IPS-18c (cell line): ENCODE measurements around the gene RSPRY1.
"Not testable (repeated sequence)": the region's sequence is repeated elsewhere in the genome, so short reads cannot be mapped to it uniquely, and the experiment has no call there.

Experiments
- H3K4me3 ChIP-seq: 2 replicates; pipeline ENCODE4 v1.7.0; 2013; ENCODE audit warnings: low read depth, mild to moderate bottlenecking, low read length, moderate library complexity; ENCODE audit not compliant: insufficient read depth
- H3K9me3 ChIP-seq: one replicate; pipeline ENCODE4 v1.6.1; 2013; ENCODE audit warnings: mild to moderate bottlenecking, low read length, moderate library complexity; ENCODE audit not compliant: control insufficient read depth, insufficient read depth

RSPRY1 gene

DNA sequence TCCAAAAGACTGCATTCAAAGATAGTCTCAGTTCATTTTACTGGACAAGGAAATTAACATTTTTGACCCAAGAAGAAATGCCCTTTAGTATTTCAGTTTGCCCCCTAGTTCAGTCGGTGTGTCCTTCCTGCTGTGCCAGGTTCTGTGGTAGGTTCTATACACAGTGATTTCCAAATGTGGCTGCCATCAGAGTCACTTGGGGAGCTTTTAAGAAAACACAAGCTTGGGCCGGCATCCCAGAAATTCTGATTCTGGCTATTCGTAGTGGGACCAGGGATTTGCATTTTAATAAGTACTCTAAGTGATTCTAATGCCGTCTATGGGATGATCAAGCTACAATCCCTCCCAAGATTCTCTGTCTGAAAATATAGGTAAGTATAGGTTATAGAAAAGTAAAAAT lies 10.2 kb downstream of the RSPRY1 start:
- Histone ChIP-seq H3K4me3 (no peak overlapping the region), H3K9me3 (peaks cover 2% of the 10 kb centered on the region)

DNA sequence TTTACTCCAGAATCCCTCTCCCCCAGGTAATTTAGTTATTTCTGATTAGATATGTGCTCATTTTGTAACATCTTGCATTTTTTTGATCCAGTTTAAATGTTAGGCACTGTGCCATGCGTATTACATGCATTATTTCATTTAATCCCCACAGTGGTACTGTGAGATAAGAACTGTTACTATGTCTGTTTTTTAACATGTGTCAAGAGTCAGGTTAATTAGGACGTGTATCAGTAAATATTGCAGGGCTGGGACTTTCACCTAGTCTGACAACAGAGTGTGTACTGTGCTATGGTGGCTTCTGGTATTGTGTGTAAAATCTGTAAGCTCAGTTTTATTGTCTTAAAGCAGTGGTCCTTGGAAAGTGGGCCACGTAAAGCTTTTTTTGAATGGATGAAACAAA lies 10.6 kb downstream of the RSPRY1 start:
- peaks cover 2% of the 10 kb centered on the region for H3K9me3 ChIP-seq
- no peak overlapping the region for H3K4me3 ChIP-seq

DNA sequence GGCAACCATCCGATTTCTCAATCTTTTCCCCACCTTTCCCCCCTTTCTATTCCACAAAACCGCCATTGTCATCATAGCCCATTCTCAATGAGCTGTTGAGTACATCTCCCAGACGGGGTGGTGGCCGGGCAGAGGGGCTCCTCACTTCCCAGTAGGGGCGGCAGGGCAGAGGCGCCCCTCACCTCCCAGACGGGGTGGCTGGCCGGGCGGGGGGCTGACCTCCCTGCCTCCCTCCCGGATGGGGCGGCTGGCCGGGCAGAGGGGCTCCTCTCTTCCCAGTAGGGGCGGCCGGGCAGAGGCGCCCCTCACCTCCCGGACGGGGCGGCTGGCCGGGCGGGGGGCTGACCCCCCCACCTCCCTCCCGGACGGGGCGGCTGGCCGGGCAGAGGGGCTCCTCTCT lies 14.2 kb downstream of the RSPRY1 start:
- not testable (repeated sequence) for H3K9me3 ChIP-seq, H3K4me3 ChIP-seq

DNA sequence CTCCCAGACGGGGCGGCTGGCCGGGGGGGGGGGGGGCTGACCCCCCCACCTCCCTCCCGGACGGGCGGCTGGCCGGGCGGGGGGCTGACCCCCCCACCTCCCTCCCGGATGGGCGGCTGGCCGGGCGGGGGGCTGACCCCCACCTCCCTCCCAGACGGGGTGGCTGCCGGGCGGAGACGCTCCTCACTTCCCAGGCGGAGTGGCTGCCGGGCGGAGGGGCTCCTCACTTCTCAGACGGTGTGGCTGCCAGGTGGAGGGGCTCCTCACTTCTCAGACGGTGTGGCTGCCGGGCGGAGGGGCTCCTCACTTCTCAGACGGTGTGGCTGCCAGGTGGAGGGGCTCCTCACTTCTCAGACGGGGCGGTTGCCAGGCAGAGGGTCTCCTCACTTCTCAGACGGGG lies 14.8 kb downstream of the RSPRY1 start:
- not testable (repeated sequence) for H3K9me3 ChIP-seq, H3K4me3 ChIP-seq

DNA sequence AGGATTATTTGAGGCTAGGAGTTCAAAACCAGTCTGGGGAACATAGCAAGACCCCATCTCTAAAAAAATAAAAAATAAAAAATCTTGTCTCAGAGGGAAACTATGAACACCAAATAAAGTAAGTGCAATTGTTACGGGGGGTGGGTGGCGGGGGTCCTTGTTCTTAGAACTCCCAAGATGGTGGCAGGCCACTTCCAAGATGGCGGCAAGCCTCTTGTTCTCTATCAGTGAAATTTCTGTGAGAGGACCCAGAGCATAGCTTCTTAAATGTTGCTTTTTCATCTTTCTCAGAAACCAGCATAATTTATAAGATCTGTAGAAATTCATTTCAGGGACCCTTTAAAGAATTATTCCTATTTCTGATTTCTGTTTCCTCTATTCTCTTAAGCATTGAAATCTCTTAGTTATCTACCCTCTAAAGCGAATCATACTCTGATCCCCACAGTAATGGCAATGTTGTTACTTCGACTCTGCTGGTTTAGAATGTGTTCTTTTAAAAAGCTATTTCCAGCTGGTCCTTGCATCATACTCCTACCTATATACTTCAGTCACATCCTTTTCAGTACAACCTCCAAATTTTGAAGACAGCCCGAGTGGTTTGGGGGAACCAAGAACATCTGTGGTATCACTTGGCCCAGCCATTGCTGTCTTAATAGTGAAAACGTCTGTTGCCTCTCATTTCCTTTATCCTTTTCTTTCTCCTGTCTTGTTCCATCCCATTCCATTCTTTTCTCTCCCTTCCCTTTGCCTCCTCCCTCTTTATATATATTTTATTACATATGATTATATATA lies 16.2 kb downstream of the RSPRY1 start:
- peaks cover 2% of the 10 kb centered on the region for H3K9me3 ChIP-seq
- no peak overlapping the region for H3K4me3 ChIP-seq

DNA sequence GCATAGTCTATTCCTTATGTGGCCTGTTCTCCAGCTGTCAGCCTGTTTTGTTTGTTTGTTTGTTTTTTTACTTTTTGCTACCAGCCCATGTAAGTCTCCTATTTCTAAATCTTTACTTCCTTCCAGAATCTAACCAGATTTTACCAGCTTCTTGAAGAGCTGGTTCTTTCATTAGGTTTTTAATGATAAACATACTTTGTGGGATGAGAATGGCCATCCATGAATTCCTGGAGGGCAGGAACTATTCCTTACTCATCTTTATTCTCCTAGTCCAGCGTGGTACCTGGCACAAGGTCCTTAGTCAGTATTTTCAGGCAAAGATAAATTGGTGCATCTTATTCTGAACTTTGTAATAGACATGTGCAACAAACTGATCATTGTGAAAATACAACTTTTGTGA lies 17.3 kb downstream of the RSPRY1 start:
- H3K9me3 ChIP-seq, result no peaks in the 10 kb centered on the region
- H3K4me3 ChIP-seq, result no peak overlapping the region

DNA sequence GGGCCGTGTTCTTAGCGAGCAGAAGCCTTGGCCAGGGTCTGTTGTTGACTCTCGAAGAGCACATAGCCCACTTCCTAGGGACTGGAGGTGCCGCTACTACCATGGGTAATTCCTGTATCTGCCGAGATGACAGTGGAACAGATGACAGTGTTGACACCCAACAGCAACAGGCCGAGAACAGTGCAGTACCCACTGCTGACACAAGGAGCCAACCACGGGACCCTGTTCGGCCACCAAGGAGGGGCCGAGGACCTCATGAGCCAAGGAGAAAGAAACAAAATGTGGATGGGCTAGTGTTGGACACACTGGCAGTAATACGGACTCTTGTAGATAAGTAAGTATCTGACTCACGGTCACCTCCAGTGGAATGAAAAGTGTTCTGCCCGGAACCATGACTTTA lies 18.5 kb downstream of the RSPRY1 start:
- H3K9me3 ChIP-seq, result no peaks in the 10 kb centered on the region

DNA sequence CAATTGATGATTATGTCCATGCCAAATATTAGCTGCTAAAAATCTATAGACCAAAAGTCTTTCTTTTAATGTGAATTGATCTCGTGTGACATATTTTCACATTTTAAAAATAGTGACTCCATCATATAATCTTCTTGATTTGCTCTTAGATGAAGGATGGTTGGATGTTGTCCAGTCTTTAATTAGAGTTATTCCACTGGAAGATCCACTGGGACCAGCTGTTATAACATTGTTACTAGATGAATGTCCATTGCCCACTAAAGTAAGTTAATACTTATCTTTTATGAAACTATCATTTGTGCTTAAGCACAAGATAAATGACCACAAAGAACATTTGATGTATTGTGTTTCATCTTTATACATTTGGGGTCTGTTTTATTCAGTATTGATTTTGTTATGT lies 22.8 kb downstream of the RSPRY1 start:
- no peak overlapping the region for H3K4me3 ChIP-seq
- H3K9me3 ChIP-seq, result no peaks in the 10 kb centered on the region

More for the DNA sequence above, 18.5 kb downstream of the RSPRY1 start:
- no peak overlapping the region for H3K4me3 ChIP-seq

DNA sequence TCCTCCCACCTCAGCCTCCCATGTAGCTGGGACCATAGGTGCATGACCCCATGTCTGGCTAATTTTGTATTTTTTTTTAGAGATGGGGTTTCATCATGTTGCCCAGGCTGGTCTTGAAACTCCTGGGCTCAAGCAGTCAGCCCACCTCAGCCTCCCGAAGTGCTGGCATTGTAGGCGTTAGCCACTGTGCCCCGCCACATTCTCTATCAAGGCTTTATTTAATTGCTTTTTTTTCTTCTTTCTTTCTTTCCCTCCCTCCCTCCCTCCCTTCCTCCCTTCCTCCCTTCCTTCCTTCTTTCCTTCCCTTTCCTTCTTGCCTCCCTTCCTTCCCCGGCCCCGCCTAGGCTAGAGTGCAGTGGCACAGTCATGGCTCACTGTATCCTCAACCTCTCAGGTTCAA lies 23.7 kb downstream of the RSPRY1 start:
- H3K4me3 ChIP-seq, result no peak overlapping the region

DNA sequence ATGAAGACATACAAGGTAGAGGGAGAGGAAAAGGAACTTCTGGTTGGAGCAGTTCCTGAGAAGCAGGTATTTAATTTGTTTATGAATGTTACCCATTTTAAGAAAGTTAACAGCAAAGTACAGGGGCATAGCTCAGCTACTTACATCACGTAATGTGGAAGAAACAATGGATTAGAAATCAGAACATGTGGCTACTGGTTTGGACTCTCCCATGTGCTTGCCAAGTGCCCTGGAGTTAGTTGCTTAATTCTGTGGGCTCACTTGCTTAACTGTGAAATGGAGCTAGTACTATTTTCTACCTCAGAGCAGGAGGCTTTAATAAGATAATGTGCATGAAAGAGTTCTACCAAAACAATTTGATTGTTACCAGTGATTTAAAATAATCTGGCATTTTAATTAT lies 27.3 kb downstream of the RSPRY1 start:
- no peaks in the 10 kb centered on the region for H3K9me3 ChIP-seq
- no peak overlapping the region for H3K4me3 ChIP-seq

More for the DNA sequence above, 23.7 kb downstream of the RSPRY1 start:
- no peaks in the 10 kb centered on the region for H3K9me3 ChIP-seq

DNA sequence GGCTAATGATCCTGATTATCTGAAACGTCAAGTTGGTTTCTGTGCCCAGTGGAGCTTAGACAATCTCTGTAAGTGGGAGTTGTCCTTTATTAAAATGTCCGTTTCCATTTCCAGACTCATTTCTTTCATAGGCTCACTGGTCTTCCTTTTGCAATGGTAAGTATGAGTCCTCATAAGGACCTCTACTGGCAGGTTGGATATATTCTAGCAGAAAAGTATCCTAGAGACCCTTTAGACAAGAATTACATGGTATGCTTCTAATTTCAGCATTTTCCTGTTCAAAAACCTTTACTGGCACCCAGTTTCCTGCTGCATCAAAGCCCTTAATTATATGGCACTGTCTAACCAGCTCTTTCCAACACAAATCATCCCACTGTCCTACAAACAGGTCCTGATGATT lies 30.8 kb downstream of the RSPRY1 start:
- H3K4me3 ChIP-seq, result no peak overlapping the region
- no peaks in the 10 kb centered on the region for H3K9me3 ChIP-seq

DNA sequence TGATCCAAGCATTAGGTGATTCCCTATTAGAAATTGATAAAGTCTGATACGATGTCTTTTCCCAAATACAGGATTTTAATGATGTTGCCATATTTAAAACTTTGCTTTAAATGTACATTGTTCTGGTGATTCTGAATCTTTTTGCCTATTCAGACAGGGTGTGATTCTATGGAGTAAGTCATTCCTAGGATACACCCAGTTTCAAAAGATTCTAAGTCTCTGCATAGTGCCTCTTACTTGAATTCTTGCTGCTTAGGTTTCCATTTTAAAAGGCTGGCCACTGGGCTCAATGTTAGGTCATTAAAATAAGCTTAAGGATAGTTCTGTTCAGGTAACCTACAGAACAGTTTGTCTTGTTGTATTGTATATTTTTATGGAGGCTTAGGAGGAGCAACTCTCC lies 36.9 kb downstream of the RSPRY1 start:
- no peak overlapping the region for H3K4me3 ChIP-seq
- H3K9me3 ChIP-seq, result no peaks in the 10 kb centered on the region

DNA sequence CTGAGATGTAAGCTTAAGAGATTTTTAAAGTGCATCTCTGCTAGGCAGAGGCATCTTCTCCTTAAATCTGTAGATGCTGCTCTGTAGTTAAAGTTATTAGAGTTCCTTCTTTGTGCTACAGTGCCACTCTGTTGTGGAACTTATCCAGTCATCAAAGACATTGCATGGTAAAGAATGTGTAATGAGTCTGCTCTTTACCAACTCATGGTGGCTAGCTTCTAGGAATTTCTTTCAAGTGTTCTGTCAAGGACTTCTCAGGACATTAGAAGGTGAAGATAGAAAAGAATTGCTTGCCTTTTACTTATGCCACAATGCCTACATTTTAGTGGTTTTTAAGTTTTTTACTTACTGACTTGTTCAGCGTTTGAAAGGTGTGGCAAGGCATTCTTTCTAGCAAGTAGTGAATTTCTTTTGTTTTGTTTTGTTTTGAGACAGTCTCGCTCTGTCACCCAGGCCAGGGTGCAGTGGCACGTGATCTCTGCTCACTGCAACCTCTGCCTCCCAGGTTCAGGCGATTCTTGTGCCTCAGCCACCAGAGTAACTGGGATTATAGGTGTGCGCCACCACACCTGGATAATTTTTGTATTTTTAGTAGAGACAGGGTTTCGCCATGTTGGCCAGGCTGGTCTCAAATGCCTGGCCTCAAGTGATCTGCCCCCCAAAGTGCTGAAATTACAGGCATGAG lies 38.7 kb downstream of the RSPRY1 start:
- Histone ChIP-seq H3K9me3 (no peaks in the 10 kb centered on the region), H3K4me3 (no peak overlapping the region)

DNA sequence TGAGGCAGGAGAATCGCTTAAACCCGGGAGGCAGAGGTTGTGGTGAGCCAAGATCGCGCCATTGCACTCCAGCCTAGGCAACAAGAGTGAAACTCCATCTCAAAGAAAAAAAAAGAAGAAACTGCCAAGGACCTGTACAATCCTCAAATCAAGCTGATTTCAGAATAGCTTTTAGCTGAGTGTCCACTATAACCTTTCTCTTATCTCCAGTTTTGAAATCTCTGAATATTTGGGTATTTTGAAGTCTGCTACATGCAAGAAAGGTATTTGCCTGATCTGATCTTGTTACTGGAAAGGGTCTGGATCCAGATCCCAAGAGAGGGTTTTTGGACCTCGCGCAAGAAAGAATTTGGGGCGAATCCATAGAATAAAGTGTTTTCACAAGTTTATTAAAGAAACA lies 39.8 kb downstream of the RSPRY1 start:
- H3K9me3 ChIP-seq, result no peaks in the 10 kb centered on the region
- no peak overlapping the region for H3K4me3 ChIP-seq

DNA sequence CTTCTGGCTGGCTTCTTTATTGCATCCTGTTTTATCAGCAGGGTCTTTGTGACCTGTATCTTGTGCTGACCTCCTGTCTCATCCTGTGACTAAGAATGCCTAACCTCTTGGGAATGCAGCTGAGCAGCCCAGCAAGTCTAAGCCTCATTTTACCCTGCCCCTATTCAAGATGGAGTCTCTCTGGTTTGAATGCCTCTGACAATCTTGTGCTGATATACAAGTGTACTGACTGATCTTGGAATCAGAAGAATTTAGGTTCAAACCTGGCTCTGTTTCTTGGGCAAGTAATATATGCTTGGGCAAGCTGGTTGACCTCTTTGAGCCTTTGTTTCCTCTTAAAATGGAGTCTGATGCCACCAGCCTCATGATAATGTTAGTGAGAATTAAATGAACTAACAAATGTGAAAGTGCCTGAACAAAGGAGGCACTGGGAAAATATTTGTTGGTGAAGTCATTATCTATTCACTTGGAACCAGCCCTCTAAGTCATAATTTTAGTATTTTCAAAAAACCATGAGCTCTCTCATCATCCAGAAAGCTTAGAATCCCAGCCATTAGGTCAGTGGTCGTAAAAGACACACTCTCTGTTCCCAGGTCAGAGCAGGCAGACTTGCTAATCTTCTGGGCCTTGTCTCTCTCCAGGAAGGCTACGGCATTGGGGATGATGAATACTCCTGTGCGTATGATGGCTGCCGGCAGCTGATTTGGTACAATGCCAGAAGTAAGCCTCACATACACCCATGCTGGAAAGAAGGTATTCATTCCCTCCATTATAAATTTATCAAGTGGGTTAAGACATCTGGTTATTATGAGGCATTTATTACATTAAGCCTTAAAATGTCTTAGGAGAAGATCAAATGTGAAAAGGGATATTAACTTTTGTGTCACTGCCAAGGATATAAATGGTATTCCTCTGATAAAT lies 40.8 kb downstream of the RSPRY1 start:
- no peaks in the 10 kb centered on the region for H3K9me3 ChIP-seq
- H3K4me3 ChIP-seq, result no peak overlapping the region

DNA sequence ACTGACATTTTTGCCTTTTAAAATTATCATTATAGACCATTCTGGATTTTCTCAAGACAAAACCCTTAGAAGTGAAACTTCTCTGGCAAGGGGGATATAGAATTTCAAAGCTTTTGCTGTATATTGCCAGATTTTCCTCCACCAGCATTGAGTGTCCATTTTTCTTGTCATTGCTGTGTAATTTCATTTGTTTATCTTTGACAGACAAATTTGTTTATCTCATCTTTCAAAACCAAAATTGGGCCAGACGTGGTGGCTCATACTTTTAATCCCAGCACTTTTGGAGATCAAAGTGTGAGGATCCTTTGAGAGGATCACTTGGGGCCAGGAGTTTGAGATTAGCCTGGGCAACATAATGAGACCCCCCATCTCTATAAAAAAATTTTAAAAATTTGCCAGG lies 43.0 kb downstream of the RSPRY1 start:
- Histone ChIP-seq H3K9me3 (no peaks in the 10 kb centered on the region), H3K4me3 (no peak overlapping the region)

DNA sequence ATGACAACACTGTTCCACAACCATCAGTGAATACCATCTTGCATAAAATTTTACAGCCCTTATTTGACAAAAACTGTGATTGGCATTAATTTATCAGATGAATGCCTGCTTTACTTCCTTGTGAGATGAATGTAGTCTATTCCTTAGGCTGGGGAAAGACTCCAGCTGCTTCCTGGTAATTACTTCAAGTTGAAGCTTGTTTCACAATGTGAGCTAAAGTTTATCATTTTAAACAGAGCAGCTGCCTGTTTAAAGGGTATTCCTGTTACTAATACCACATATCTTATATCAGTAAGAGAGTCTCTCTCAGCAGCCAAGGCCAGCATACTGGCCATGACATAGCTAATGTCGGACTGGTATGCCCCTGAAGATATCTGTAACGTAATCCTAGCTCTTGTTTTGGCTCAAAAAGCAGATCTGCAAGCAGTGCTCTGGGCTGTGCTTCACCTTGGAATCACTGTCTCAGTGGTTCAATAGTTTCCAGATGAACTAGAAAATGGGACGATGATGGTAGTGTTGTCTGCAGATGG lies 45.8 kb downstream of the RSPRY1 start:
- Histone ChIP-seq H3K4me3 (no peak overlapping the region), H3K9me3 (no peaks in the 10 kb centered on the region)
